A172 (cell line): ENCODE measurements around the gene CACNA1I. TPM values are rescaled to one million over a fixed set of nuclear protein-coding genes. Genes with fewer than 3 reads are reported as not detected.

ENCODE experiments used
- DNase-seq: peaks from one replicate; pipeline ENCODE4 v3.0.0-alpha.2; 2015; ENCODE audit warnings: low spot score
- total RNA-seq: library from RNA; depleted of rRNA; stranded (reverse); fragments of >200 nt; shearing (Covaris generic); gene quantifications from 2 replicates; pipeline ENCODE4 v1.2.3, GENCODE V29; 2014

The CACNA1I gene
- total RNA-seq, 1 experiment from 2014 or later, result 0.02 TPM

GRCh38 chr22:39597236-39597869, 26.8 kb downstream of the CACNA1I start:
- no peak for DNase-seq

GRCh38 chr22:39598017-39598965, 27.7 kb downstream of the CACNA1I start:
- no peak for DNase-seq

GRCh38 chr22:39600491-39601179, 30.1 kb downstream of the CACNA1I start:
- no peak for DNase-seq

GRCh38 chr22:39601180-39601535, 30.6 kb downstream of the CACNA1I start:
- DNase-seq, result no peak

- DNase-seq, result no peak
These were observed 32.8 kb downstream of the CACNA1I start for GRCh38 chr22:39603345-39603744.

GRCh38 chr22:39610246-39610645, 39.7 kb downstream of the CACNA1I start:
- no peak for DNase-seq

GRCh38 chr22:39610766-39611165, 40.2 kb downstream of the CACNA1I start:
- DNase-seq, result no peak

- DNase-seq, result no peak
These were observed 40.8 kb downstream of the CACNA1I start for GRCh38 chr22:39611360-39611759.

- no peak for DNase-seq
These were observed 42.4 kb downstream of the CACNA1I start for GRCh38 chr22:39612811-39613548.

GRCh38 chr22:39613549-39613921, 43.0 kb downstream of the CACNA1I start:
- DNase-seq, result no peak

- DNase-seq, result no peak
These were observed 43.9 kb downstream of the CACNA1I start for GRCh38 chr22:39614442-39614841.

GRCh38 chr22:39616051-39616450, 45.5 kb downstream of the CACNA1I start:
- DNase-seq, result no peak

- no peak for DNase-seq
These were observed 46.2 kb downstream of the CACNA1I start for GRCh38 chr22:39616781-39617180.

GRCh38 chr22:39617342-39617741, 46.8 kb downstream of the CACNA1I start:
- DNase-seq, result no peak

GRCh38 chr22:39617970-39618757, 47.6 kb downstream of the CACNA1I start:
- DNase-seq, result no peak

GRCh38 chr22:39618996-39619530, 48.5 kb downstream of the CACNA1I start:
- no peak for DNase-seq

GRCh38 chr22:39620924-39621690, 50.6 kb downstream of the CACNA1I start:
- DNase-seq, result no peak

GRCh38 chr22:39621826-39622225, 51.3 kb downstream of the CACNA1I start:
- DNase-seq, result no peak

- DNase-seq, result no peak
These were observed 52.4 kb downstream of the CACNA1I start for GRCh38 chr22:39622881-39623367.
